Breast epithelium (tissue), 4 donors: ENCODE measurements around the gene MED22. TPM values are rescaled to one million over a fixed set of nuclear protein-coding genes. Genes with fewer than 3 reads are reported as not detected.

ENCODE experiments used
- DNase-seq, 2 donors: peaks; one replicate each; pipeline ENCODE4 v3.0.0-alpha.2; 2019; ENCODE audit warnings: low spot score in 2 of 2
- H3K27ac ChIP-seq, 2 donors: fragments of 200-600 bp; sonication (generic) in 1 of 2; one replicate each; pipeline ENCODE4 v1.5.1; 2016 to 2019; ENCODE audit warnings: mild to moderate bottlenecking in 1 of 2
- H3K27me3 ChIP-seq, 2 donors: fragments of 200-600 bp; sonication (generic) in 1 of 2; one replicate each; pipeline versions ENCODE4 v1.5.1 to v1.6.0; 2017 to 2019; ENCODE audit warnings: control low read depth in 1 of 2, mild to moderate bottlenecking in 1 of 2
- H3K36me3 ChIP-seq: fragments of 200-600 bp; one replicate; pipeline ENCODE4 v1.5.1; 2019
- H3K4me1 ChIP-seq, 2 donors: fragments of 200-600 bp; sonication (generic); one replicate each; pipeline ENCODE4 v1.5.1; 2016 to 2019; ENCODE audit warnings: control low read depth in 1 of 2
- H3K4me3 ChIP-seq, 3 donors: fragments of 200-600 bp; sonication (generic); 1 replicate in 2 of 3; 2 replicates in 1 of 3; pipeline ENCODE4 v1.5.1; 2016 to 2019; ENCODE audit warnings: mild to moderate bottlenecking in 3 of 3, moderate library complexity in 2 of 3
- H3K9me3 ChIP-seq, 2 donors: fragments of 200-600 bp; sonication (generic) in 1 of 2; one replicate each; pipeline ENCODE4 v1.5.1; 2016 to 2019; ENCODE audit warnings: control low read depth in 1 of 2
- CTCF ChIP-seq, 3 donors: fragments of 450-650 bp; IDR thresholded peaks; one replicate each; pipeline ENCODE4 v1.5.1; 2016 to 2017; ENCODE audit warnings: antibody characterized with exemption in 3 of 3, mild to moderate bottlenecking in 3 of 3, moderate library complexity in 3 of 3
- POLR2A ChIP-seq: fragments of 450-650 bp; IDR thresholded peaks from one replicate; pipeline ENCODE4 v1.6.1; 2016; ENCODE audit warnings: antibody characterized with exemption, mild to moderate bottlenecking, moderate library complexity
- POLR2AphosphoS5 ChIP-seq, 3 donors: sonication (generic); formaldehyde crosslinking; IDR thresholded peaks; one replicate each; pipeline ENCODE4 v1.6.1; 2017; ENCODE audit warnings: antibody characterized with exemption in 3 of 3
- intact Hi-C: fragments of 100-400 bp; cut with DNase I; formaldehyde crosslinking; loops from one replicate; pipeline ENCODE4 v1.15.1; 2023; ENCODE audit warnings: low total_unique reads
- total RNA-seq, 3 donors: library from RNA; depleted of rRNA; stranded (reverse); fragments of >200 nt; gene quantifications; one replicate each; pipeline ENCODE4 v1.1.0, GENCODE V29; 2016

The MED22 gene
- total RNA-seq, 3 donors from 2014 or later = 19.2 to 32.2 (median 31.1) TPM

GRCh38 chr9:133390713-133391112, 42.8 kb upstream of the MED22 start:
- H3K36me3 ChIP-seq = no peaks in the 10 kb centered on the region
- H3K9me3 ChIP-seq = no peaks in the 10 kb centered on the region
- intact Hi-C loops = loop anchor here (10.0 kb wide), 1 partner anchor 474 kb away; no protein-coding TSS in a partner anchor
- H3K4me1 ChIP-seq = no peaks in the 10 kb centered on the region
- H3K27ac ChIP-seq = no peak overlapping the region
- TF ChIP-seq POLR2A = no peak
- no peak for TF ChIP-seq CTCF (IDR thresholded peaks at IDR 0.05)
- TF ChIP-seq POLR2AphosphoS5 (IDR thresholded peaks at IDR 0.05) = no peak
- H3K27me3 ChIP-seq = peaks cover 0 to 17% of the 10 kb centered on the region in 2 donors
- DNase-seq = no peak
- H3K4me3 ChIP-seq = no peak overlapping the region

- intact Hi-C loops = no loop called here
- no peak overlapping the region for H3K27ac ChIP-seq
- no peaks in the 10 kb centered on the region for H3K9me3 ChIP-seq
- no peaks in the 10 kb centered on the region for H3K4me1 ChIP-seq
- TF ChIP-seq POLR2AphosphoS5 (IDR thresholded peaks at IDR 0.05) = no peak
- no peak for TF ChIP-seq CTCF (IDR thresholded peaks at IDR 0.05)
- no peak for TF ChIP-seq POLR2A
- no peak overlapping the region for H3K4me3 ChIP-seq
- H3K36me3 ChIP-seq = no peaks in the 10 kb centered on the region
- peaks cover 0 to 8% of the 10 kb centered on the region in 2 donors for H3K27me3 ChIP-seq
- DNase-seq = no peak
Measured at GRCh38 chr9:133389562-133389961, 41.6 kb upstream of the MED22 start.

- Histone ChIP-seq H3K36me3 (no peaks in the 10 kb centered on the region), H3K27me3 (peaks cover 0 to 3% of the 10 kb centered on the region in 2 donors), H3K4me3 (no peak overlapping the region), H3K27ac (no peak overlapping the region), H3K9me3 (no peaks in the 10 kb centered on the region), H3K4me1 (no peaks in the 10 kb centered on the region)
- intact Hi-C loops = no loop called here
- TF ChIP-seq CTCF (IDR thresholded peaks at IDR 0.05) = no peak
- TF ChIP-seq POLR2A = no peak
- no peak for TF ChIP-seq POLR2AphosphoS5 (IDR thresholded peaks at IDR 0.05)
- DNase-seq = no peak
Measured at GRCh38 chr9:133389025-133389557, 41.2 kb upstream of the MED22 start.

- DNase-seq = peak; percentile 46 to 78
- no peaks in the 10 kb centered on the region for H3K27me3 ChIP-seq
- H3K27ac ChIP-seq = no peak overlapping the region
- H3K36me3 ChIP-seq = no peaks in the 10 kb centered on the region
- TF ChIP-seq POLR2A (no peak), POLR2AphosphoS5 (IDR thresholded peaks at IDR 0.05) (no peak), CTCF (IDR thresholded peaks at IDR 0.05) (no peak)
- intact Hi-C loops = no loop called here
- H3K4me3 ChIP-seq = no peak overlapping the region
- H3K4me1 ChIP-seq = no peaks in the 10 kb centered on the region
- no peaks in the 10 kb centered on the region for H3K9me3 ChIP-seq
Measured at GRCh38 chr9:133387680-133388079, 39.7 kb upstream of the MED22 start.

GRCh38 chr9:133386338-133386737, 38.4 kb upstream of the MED22 start:
- no peak for DNase-seq
- intact Hi-C loops = no loop called here

More at GRCh38 chr9:133386338-133386737, 38.4 kb upstream of the MED22 start:
- TF ChIP-seq CTCF (IDR thresholded peaks at IDR 0.05) = no peak
- no peak for TF ChIP-seq POLR2A
- no peak for TF ChIP-seq POLR2AphosphoS5 (IDR thresholded peaks at IDR 0.05)
- H3K27ac ChIP-seq = no peak overlapping the region
- no peak overlapping the region for H3K4me3 ChIP-seq
- no peaks in the 10 kb centered on the region for H3K4me1 ChIP-seq
- H3K27me3 ChIP-seq = no peaks in the 10 kb centered on the region
- H3K9me3 ChIP-seq = no peaks in the 10 kb centered on the region
- no peaks in the 10 kb centered on the region for H3K36me3 ChIP-seq
